B cell (primary cell): Measurements from ENCODE around the gene BAAT. TPM values are rescaled to one million over a fixed set of nuclear protein-coding genes. Genes with fewer than 3 reads are reported as not detected.

Experiments
- ATAC-seq: fragments of 200-7000 bp; cut with Tn5 transposase; one replicate; pipeline ENCODE4 v1.10.0; 2021; ENCODE audit warnings: low read depth, mild to moderate bottlenecking, moderate number of reproducible peaks, moderate library complexity
- CTCF ChIA-PET: fragments of 350-600 bp; sonication (Branson Sonifier 250); formaldehyde crosslinking; loops from one replicate; lab custom pipeline; 2021; ENCODE audit warnings: antibody characterized with exemption, inconsistent platforms; lab: Charles Lee
- POLR2A ChIA-PET: fragments of 350-600 bp; sonication (Branson Sonifier 250); formaldehyde crosslinking; loops from one replicate; lab custom pipeline; 2021; ENCODE audit warnings: antibody characterized with exemption; lab: Charles Lee
- DNase-seq: peaks from one replicate; pipeline ENCODE4 v3.0.0; 2013
- H2AFZ ChIP-seq: 2 replicates; pipeline ENCODE4 v1.6.1; 2012; ENCODE audit warnings: mild to moderate bottlenecking, low read depth, low read length; ENCODE audit not compliant: insufficient read depth, poor library complexity, severe bottlenecking
- H3K27ac ChIP-seq, 2 donors: 1 replicate in 1 of 2; 2 replicates in 1 of 2; pipeline ENCODE4 v1.5.1; 2012 to 2013; ENCODE audit warnings: low read length in 2 of 2, mild to moderate bottlenecking in 2 of 2, moderate library complexity in 1 of 2
- H3K27me3 ChIP-seq, 4 experiments: fragments of 200-600 bp in 1 of 4; sonication (generic) in 1 of 4; replicated peaks in 1 of 4; 1 replicate in 2 of 4; 2 replicates in 2 of 4; pipeline versions ENCODE4 v1.6.1 to v1.7.0; 2013 to 2016; ENCODE audit warnings: low read length in 3 of 4, mild to moderate bottlenecking in 2 of 4, mixed read lengths in 1 of 4, moderate library complexity in 1 of 4; ENCODE audit not compliant: insufficient read depth in 4 of 4, control insufficient read depth in 3 of 4; ENCODE audit errors: control extremely low read depth in 1 of 4
- H3K36me3 ChIP-seq, 2 experiments: replicated peaks in 1 of 2; 1 replicate in 1 of 2; 2 replicates in 1 of 2; pipeline versions ENCODE4 v1.6.1 to v1.7.1; 2013; ENCODE audit warnings: low read length in 1 of 2; ENCODE audit not compliant: insufficient read depth in 2 of 2, control insufficient read depth in 1 of 2; ENCODE audit errors: control extremely low read depth in 1 of 2, extremely low read depth in 1 of 2
- H3K4me1 ChIP-seq, 2 donors: fragments of 200-600 bp in 1 of 2; sonication (generic) in 1 of 2; 1 replicate in 1 of 2; 2 replicates in 1 of 2; pipeline versions ENCODE4 v1.5.1 to v1.6.1; 2013 to 2017; ENCODE audit warnings: low read length in 2 of 2; ENCODE audit not compliant: control insufficient read depth in 2 of 2, insufficient read depth in 2 of 2
- H3K4me2 ChIP-seq: replicated peaks from 2 replicates; pipeline ENCODE3; 2012; ENCODE audit warnings: mild to moderate bottlenecking, low read depth, low read length; ENCODE audit not compliant: poor library complexity, severe bottlenecking
- H3K4me3 ChIP-seq, 5 experiments: fragments of 200-600 bp in 1 of 5; sonication (generic) in 1 of 5; 1 replicate in 3 of 5; 2 replicates in 2 of 5; pipeline versions ENCODE4 v1.5.1 to v1.7.0; 2011 to 2016; ENCODE audit warnings: low read length in 4 of 5, mild to moderate bottlenecking in 4 of 5, low read depth in 2 of 5, control low read depth in 1 of 5, moderate library complexity in 1 of 5; ENCODE audit not compliant: insufficient read depth in 1 of 5; ENCODE audit errors: control extremely low read depth in 1 of 5, extremely low read depth in 1 of 5
- H3K79me2 ChIP-seq: fragments of 200-600 bp; sonication (generic); one replicate; pipeline ENCODE4 v1.6.0; 2016; ENCODE audit warnings: low read length; ENCODE audit not compliant: control insufficient read depth, insufficient read depth
- H3K9ac ChIP-seq: fragments of 200-600 bp; sonication (generic); 2 replicates; pipeline ENCODE4 v1.6.1; 2017; ENCODE audit warnings: mild to moderate bottlenecking, low read length, moderate library complexity
- H3K9me3 ChIP-seq, 3 donors: one replicate each; pipeline versions ENCODE4 v1.6.1 to v1.7.1; 2013; ENCODE audit warnings: low read length in 2 of 3; ENCODE audit not compliant: control insufficient read depth in 2 of 3, insufficient read depth in 1 of 3; ENCODE audit errors: control extremely low read depth in 1 of 3
- H4K20me1 ChIP-seq: 2 replicates; pipeline ENCODE4 v1.6.0; 2012; ENCODE audit warnings: mild to moderate bottlenecking, low read length; ENCODE audit not compliant: insufficient read depth, control insufficient read depth, poor library complexity, severe bottlenecking
- H3K27ac Mint-ChIP-seq: one replicate; pipeline ENCODE4 v1.8.0; 2021; ENCODE audit warnings: mixed read lengths
- H3K27me3 Mint-ChIP-seq: one replicate; pipeline ENCODE4 v1.8.0; 2021; ENCODE audit warnings: mixed read lengths
- H3K4me1 Mint-ChIP-seq: one replicate; pipeline ENCODE4 v1.8.0; 2021; ENCODE audit warnings: mixed read lengths
- H3K4me3 Mint-ChIP-seq: one replicate; pipeline ENCODE4 v1.8.0; 2021; ENCODE audit warnings: mixed read lengths
- H3K9me3 Mint-ChIP-seq: one replicate; pipeline ENCODE4 v1.8.0; 2022; ENCODE audit warnings: mixed read lengths; ENCODE audit not compliant: insufficient read depth
- EZH2 ChIP-seq: IDR thresholded peaks from 2 replicates; pipeline ENCODE4 v1.6.1; 2012; ENCODE audit warnings: borderline replicate concordance, low read depth, mild to moderate bottlenecking, moderate library complexity, low read length; ENCODE audit not compliant: insufficient read depth, poor library complexity, severe bottlenecking
- WGBS: methylation state at CpG from one replicate; pipeline ENCODE4 v1.1.5; 2013; ENCODE audit warnings: missing lambda C conversion rate; ENCODE audit not compliant: insufficient coverage; 5-methylcytosine and 5-hydroxymethylcytosine counted together
- intact Hi-C: fragments of 100-400 bp; cut with micrococcal nuclease; formaldehyde crosslinking; loops from one replicate; pipeline ENCODE4 v1.10.0; 2022
- polyA plus RNA-seq: library from polyadenylated mRNA; depleted of rRNA; stranded (reverse); fragments of >200 nt; gene quantifications from 2 replicates; pipeline ENCODE4 v1.2.3, GENCODE V29; 2012
- total RNA-seq, 2 donors: library from RNA; stranded (reverse); fragments of 120-200 nt in 1 of 2; gene quantifications; 1 replicate in 1 of 2; 2 replicates in 1 of 2; pipeline versions ENCODE4 v1.2.3 to v1.2.4, GENCODE V29; 2013 to 2022
- TF ChIP-seq, protein P1 (sequence below): fragments of 200-600 bp; IDR thresholded peaks from one replicate; pipeline ENCODE4 v1.8.0; 2022; ENCODE audit warnings: antibody characterized with exemption, mild to moderate bottlenecking

BAAT gene
- total and polyA plus RNA-seq, 2 donors (not counting 1 experiment from before 2014, with no cell fraction given) = 0.07 TPM; not detected in 1

DNA sequence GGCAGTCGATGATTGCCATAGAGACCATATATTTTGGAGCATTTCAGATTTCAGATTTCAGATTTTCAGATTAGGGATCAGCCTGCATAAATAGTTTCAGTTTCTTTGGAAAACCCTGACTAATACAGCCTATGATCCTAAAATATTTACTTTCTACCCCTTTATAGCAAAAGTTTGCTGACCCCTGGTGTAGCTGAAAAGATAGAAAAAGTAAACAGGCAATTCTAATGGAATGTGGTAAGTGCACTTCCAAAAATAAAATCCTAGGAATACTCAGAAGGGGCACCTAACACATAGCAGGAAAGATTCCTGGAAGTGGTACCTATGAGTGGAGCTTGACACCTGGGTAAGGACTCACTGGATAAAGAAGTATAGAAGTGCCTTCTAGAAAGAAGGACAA lies 34.5 kb downstream of the BAAT start:
- H3K27me3 ChIP-seq = no peaks in the 10 kb centered on the region
- whole genome bisulfite sequencing = no CpG with 5 or more reads among the region's 1 CpG
- H3K4me2 ChIP-seq = no peak overlapping the region
- H3K9me3 ChIP-seq = no peaks in the 10 kb centered on the region
- Mint-ChIP-seq H3K4me1 (no peaks in the 10 kb centered on the region), H3K9me3 (peaks cover 5% of the 10 kb centered on the region), H3K27me3 (peaks cover 27% of the 10 kb centered on the region), H3K4me3 (no peak overlapping the region), H3K27ac (no peak overlapping the region)
- POLR2A ChIA-PET = no interaction called here
- no peak overlapping the region for H3K9ac ChIP-seq
- CTCF ChIA-PET = no interaction called here
- H4K20me1 ChIP-seq = no peaks in the 10 kb centered on the region
- ATAC-seq (no peak), DNase-seq (no peak)
- intact Hi-C loops = no loop called here
- H3K27ac ChIP-seq = no peak overlapping the region
- no peaks in the 10 kb centered on the region for H3K4me1 ChIP-seq
- no peaks in the 10 kb centered on the region for H3K79me2 ChIP-seq
- no peak for TF ChIP-seq EZH2
- TF ChIP-seq, protein P1, sequence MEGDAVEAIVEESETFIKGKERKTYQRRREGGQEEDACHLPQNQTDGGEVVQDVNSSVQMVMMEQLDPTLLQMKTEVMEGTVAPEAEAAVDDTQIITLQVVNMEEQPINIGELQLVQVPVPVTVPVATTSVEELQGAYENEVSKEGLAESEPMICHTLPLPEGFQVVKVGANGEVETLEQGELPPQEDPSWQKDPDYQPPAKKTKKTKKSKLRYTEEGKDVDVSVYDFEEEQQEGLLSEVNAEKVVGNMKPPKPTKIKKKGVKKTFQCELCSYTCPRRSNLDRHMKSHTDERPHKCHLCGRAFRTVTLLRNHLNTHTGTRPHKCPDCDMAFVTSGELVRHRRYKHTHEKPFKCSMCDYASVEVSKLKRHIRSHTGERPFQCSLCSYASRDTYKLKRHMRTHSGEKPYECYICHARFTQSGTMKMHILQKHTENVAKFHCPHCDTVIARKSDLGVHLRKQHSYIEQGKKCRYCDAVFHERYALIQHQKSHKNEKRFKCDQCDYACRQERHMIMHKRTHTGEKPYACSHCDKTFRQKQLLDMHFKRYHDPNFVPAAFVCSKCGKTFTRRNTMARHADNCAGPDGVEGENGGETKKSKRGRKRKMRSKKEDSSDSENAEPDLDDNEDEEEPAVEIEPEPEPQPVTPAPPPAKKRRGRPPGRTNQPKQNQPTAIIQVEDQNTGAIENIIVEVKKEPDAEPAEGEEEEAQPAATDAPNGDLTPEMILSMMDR = no peak
- H3K4me3 ChIP-seq = no peak overlapping the region
- H3K36me3 ChIP-seq = no peaks in the 10 kb centered on the region
- H2AFZ ChIP-seq = no peak overlapping the region

DNA sequence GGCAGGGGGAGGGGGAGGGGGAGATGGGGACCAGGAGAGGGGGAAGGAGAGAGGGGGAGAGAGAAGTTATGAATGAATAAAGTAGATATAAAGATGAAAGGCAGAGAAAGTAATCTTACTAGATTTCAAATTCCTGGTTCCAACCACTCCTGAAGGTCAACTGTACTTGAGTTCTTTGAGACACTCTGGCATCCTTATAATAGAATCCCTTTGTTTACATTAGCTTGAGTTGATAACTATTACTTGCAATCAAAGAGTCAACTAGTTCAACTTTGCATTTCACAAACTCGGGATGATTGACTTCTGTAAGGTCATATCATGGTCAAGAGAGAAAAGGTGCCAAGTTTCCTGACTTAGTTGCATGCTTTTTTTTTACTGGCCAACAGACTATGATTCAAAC lies 42.2 kb downstream of the BAAT start:
- Mint-ChIP-seq H3K4me3 (no peak overlapping the region), H3K27me3 (peaks cover 27% of the 10 kb centered on the region)

More for the DNA sequence above, 42.2 kb downstream of the BAAT start:
- ATAC-seq = no peak
- Histone ChIP-seq H4K20me1 (no peaks in the 10 kb centered on the region), H3K27me3 (peaks cover 0 to 4% (median 0%) of the 10 kb centered on the region in 4 experiments), H3K36me3 (no peaks in the 10 kb centered on the region), H3K79me2 (no peaks in the 10 kb centered on the region), H3K4me2 (no peak overlapping the region), H3K4me1 (no peaks in the 10 kb centered on the region), H3K9ac (no peak overlapping the region), H3K9me3 (no peaks in the 10 kb centered on the region), H3K4me3 (no peak overlapping the region), H3K27ac (no peak overlapping the region), H2AFZ (no peak overlapping the region)
- WGBS = 80% methylated on average over 1 of the region's 1 CpG
- intact Hi-C loops = no loop called here
- Mint-ChIP-seq H3K27ac (no peak overlapping the region), H3K9me3 (no peaks in the 10 kb centered on the region), H3K4me1 (no peaks in the 10 kb centered on the region)
- POLR2A ChIA-PET = no interaction called here
- CTCF ChIA-PET = no interaction called here
- DNase-seq = no peak
- no peak for TF ChIP-seq EZH2
- TF ChIP-seq, protein P1 = no peak
